Neutrophil (primary cell): ENCODE data around the gene FBXO17.

Experiments used
- H3K27ac ChIP-seq: fragments of 200-600 bp; sonication (generic); 2 replicates; pipeline ENCODE4 v1.5.1; 2016; ENCODE audit warnings: mild to moderate bottlenecking, moderate library complexity
- H3K27me3 ChIP-seq: fragments of 200-600 bp; sonication (generic); 2 replicates; pipeline ENCODE4 v1.6.0; 2016; ENCODE audit warnings: mild to moderate bottlenecking
- H3K36me3 ChIP-seq: fragments of 200-600 bp; sonication (generic); 2 replicates; pipeline ENCODE4 v1.5.1; 2017
- H3K4me1 ChIP-seq, 2 experiments: fragments of 200-600 bp in 1 of 2; sonication (generic) in 1 of 2; 1 replicate in 1 of 2; 2 replicates in 1 of 2; pipeline versions ENCODE4 v1.5.1 to v1.6.1; 2013 to 2016; ENCODE audit warnings: low read depth in 1 of 2, low read length in 1 of 2, mild to moderate bottlenecking in 1 of 2, moderate library complexity in 1 of 2; ENCODE audit not compliant: control insufficient read depth in 1 of 2, insufficient read depth in 1 of 2
- H3K4me3 ChIP-seq, 2 experiments: fragments of 200-600 bp in 1 of 2; sonication (generic) in 1 of 2; 1 replicate in 1 of 2; 2 replicates in 1 of 2; pipeline ENCODE4 v1.5.1; 2013 to 2016; ENCODE audit warnings: low read depth in 1 of 2, low read length in 1 of 2, mild to moderate bottlenecking in 1 of 2, moderate library complexity in 1 of 2
- H3K9me3 ChIP-seq: fragments of 200-600 bp; sonication (generic); 2 replicates; pipeline ENCODE4 v1.5.1; 2016
- TF ChIP-seq, protein P1 (sequence below): fragments of 200-600 bp; sonication (generic); IDR thresholded peaks from 2 replicates; pipeline ENCODE4 v1.5.1; 2016; ENCODE audit warnings: antibody characterized with exemption

The FBXO17 gene

DNA sequence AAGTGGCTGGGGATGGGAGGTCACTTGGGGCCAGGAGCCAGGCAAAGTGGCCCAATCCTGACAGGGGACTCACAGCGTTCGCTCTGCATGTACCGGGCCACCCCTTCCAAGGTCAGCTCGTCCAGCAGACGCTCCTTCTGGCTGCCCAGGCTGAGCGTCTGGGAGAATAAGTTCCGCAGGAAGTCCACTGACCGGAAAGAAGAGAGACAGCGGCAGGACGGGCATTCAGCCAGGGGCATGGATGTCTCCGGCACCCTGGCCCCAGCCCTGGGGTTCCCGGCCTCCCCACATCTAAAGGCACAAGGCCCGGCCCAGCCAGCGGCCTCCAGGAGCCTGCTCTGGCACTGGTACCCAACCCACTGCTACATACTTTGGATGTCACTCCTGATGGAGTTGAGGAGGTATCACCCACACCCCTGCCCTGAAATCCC is 82.2 kb downstream of the FBXO17 start:
- H3K4me3 ChIP-seq, result no peak overlapping the region
- no peaks in the 10 kb centered on the region for H3K27me3 ChIP-seq
- TF ChIP-seq, protein P1, sequence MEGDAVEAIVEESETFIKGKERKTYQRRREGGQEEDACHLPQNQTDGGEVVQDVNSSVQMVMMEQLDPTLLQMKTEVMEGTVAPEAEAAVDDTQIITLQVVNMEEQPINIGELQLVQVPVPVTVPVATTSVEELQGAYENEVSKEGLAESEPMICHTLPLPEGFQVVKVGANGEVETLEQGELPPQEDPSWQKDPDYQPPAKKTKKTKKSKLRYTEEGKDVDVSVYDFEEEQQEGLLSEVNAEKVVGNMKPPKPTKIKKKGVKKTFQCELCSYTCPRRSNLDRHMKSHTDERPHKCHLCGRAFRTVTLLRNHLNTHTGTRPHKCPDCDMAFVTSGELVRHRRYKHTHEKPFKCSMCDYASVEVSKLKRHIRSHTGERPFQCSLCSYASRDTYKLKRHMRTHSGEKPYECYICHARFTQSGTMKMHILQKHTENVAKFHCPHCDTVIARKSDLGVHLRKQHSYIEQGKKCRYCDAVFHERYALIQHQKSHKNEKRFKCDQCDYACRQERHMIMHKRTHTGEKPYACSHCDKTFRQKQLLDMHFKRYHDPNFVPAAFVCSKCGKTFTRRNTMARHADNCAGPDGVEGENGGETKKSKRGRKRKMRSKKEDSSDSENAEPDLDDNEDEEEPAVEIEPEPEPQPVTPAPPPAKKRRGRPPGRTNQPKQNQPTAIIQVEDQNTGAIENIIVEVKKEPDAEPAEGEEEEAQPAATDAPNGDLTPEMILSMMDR, result no peak
- H3K36me3 ChIP-seq, result peaks cover 53% of the 10 kb centered on the region
- H3K4me1 ChIP-seq, result peaks cover 0 to 5% of the 10 kb centered on the region in 2 experiments
- H3K9me3 ChIP-seq, result no peaks in the 10 kb centered on the region
- no peak overlapping the region for H3K27ac ChIP-seq

DNA sequence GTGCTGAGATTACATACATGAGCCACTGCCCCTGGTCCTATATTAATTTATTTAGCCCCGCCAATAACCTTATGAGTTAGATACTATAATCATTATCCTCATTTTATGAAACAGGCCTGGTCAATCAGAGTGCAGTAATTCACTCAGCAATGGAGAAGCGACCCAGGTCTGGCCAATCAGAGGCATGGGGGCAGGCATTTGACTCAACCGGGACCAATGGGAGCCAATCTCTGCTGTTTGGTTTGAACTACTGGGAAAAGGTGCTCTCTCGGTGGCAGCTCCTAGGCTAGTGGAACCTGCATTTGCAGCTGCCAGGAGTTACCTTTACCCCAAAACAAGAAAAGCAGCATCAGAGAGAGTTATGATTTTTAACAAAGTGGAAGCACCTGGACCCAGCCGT is 82.7 kb downstream of the FBXO17 start:
- TF ChIP-seq, protein P1, result no peak

DNA sequence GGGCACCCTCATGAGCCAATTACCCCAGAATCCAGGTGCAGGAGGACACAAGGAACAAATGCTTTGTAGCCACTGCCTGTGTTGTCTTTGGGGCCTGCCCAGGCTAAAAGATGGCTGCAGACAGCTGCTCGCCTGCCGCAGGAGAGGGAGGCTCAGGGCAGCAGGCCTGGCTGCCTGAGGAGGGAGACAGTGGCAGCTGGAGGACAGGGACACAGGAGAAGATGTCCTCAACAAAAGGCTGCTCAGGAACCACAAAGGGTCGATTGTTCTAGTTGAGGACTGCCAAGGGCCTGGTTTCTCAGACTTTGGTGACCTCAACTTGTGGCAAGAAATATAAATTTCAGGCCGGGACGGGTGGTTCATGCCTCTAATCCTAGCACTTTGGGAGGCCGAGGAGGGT is 83.8 kb downstream of the FBXO17 start:
- H3K27ac ChIP-seq, result no peak overlapping the region
- H3K27me3 ChIP-seq, result no peaks in the 10 kb centered on the region
- peaks cover 62% of the 10 kb centered on the region for H3K36me3 ChIP-seq
- no peaks in the 10 kb centered on the region for H3K4me1 ChIP-seq
- no peak overlapping the region for H3K4me3 ChIP-seq
- TF ChIP-seq, protein P1, result no peak
- H3K9me3 ChIP-seq, result no peaks in the 10 kb centered on the region

More for the DNA sequence above, 82.7 kb downstream of the FBXO17 start:
- Histone ChIP-seq H3K27me3 (no peaks in the 10 kb centered on the region), H3K4me1 (no peaks in the 10 kb centered on the region), H3K27ac (no peak overlapping the region), H3K9me3 (no peaks in the 10 kb centered on the region), H3K36me3 (peaks cover 58% of the 10 kb centered on the region), H3K4me3 (no peak overlapping the region)
